Activated T-helper 1 cell treated with anti-CD3 and anti-CD28 coated beads, Interleukin-2, amount 50 U/mL, for 16 hours (primary cell): ENCODE results near the gene SURF2.

Experiments
- DNase-seq, 2 donors: peaks; one replicate each; pipeline ENCODE4 v3.0.0-alpha.2; 2020; ENCODE audit warnings: low read depth in 1 of 2, low spot score in 1 of 2

The SURF2 gene

GRCh38 chr9:133353548-133353947 is 2.8 kb upstream of the SURF2 start:
- DNase-seq: no peak

GRCh38 chr9:133354766-133355165 is 1.6 kb upstream of the SURF2 start:
- DNase-seq: no peak

- no peak for DNase-seq
These were observed 431 bp upstream of the SURF2 start for GRCh38 chr9:133355881-133356357.

GRCh38 chr9:133357656-133358055 is 1.3 kb downstream of the SURF2 start:
- no peak for DNase-seq

- DNase-seq: no peak
These were observed 3.2 kb downstream of the SURF2 start for GRCh38 chr9:133359399-133360175.

GRCh38 chr9:133360400-133361393 is 4.3 kb downstream of the SURF2 start:
- no peak for DNase-seq

GRCh38 chr9:133361507-133362092 is 5.2 kb downstream of the SURF2 start:
- no peak for DNase-seq

- no peak for DNase-seq
These were observed 6.2 kb downstream of the SURF2 start for GRCh38 chr9:133362359-133363044.

GRCh38 chr9:133366435-133366834 is 10.1 kb downstream of the SURF2 start:
- no peak for DNase-seq

- DNase-seq: no peak
These were observed 10.9 kb downstream of the SURF2 start for GRCh38 chr9:133367221-133367620.

GRCh38 chr9:133367778-133368177 is 11.4 kb downstream of the SURF2 start:
- DNase-seq: no peak

- no peak for DNase-seq
These were observed 12.0 kb downstream of the SURF2 start for GRCh38 chr9:133368249-133368881.

GRCh38 chr9:133369422-133369821 is 13.1 kb downstream of the SURF2 start:
- DNase-seq: no peak

GRCh38 chr9:133369933-133370332 is 13.6 kb downstream of the SURF2 start:
- DNase-seq: no peak

- no peak for DNase-seq
These were observed 14.3 kb downstream of the SURF2 start for GRCh38 chr9:133370685-133371084.

GRCh38 chr9:133371261-133371711 is 14.9 kb downstream of the SURF2 start:
- peak; percentile 34 to 58 for DNase-seq

- no peak for DNase-seq
These were observed 15.8 kb downstream of the SURF2 start for GRCh38 chr9:133372144-133372543.

GRCh38 chr9:133374612-133375115 is 18.3 kb downstream of the SURF2 start:
- no peak for DNase-seq

- no peak for DNase-seq
These were observed 18.9 kb downstream of the SURF2 start for GRCh38 chr9:133375116-133375723.
